SJCRH30 (cell line): ENCODE results near the gene RAB11B. TPM values are rescaled to one million over a fixed set of nuclear protein-coding genes. Genes with fewer than 3 reads are reported as not detected.

ENCODE experiments used
- DNase-seq, 2 experiments: peaks; one replicate each; pipeline ENCODE4 v3.0.0-alpha.2; 2015 to 2020
- H3K27ac ChIP-seq: fragments of 250-450 bp; sonication (Bioruptor Pico); 2 replicates; pipeline ENCODE4 v1.5.1; 2020; ENCODE audit warnings: mild to moderate bottlenecking, moderate library complexity
- H3K27me3 ChIP-seq: fragments of 250-450 bp; sonication (Bioruptor Pico); 2 replicates; pipeline ENCODE4 v1.5.1; 2020; ENCODE audit warnings: mild to moderate bottlenecking, moderate library complexity
- H3K36me3 ChIP-seq: fragments of 250-450 bp; sonication (Bioruptor Pico); 2 replicates; pipeline ENCODE4 v1.5.1; 2020; ENCODE audit warnings: mild to moderate bottlenecking, moderate library complexity
- H3K4me1 ChIP-seq: fragments of 250-450 bp; sonication (Bioruptor Pico); 2 replicates; pipeline ENCODE4 v1.5.1; 2020; ENCODE audit warnings: mild to moderate bottlenecking, moderate library complexity
- H3K4me3 ChIP-seq: fragments of 250-450 bp; sonication (Bioruptor Pico); 2 replicates; pipeline ENCODE4 v1.5.1; 2020; ENCODE audit warnings: mild to moderate bottlenecking, moderate library complexity
- H3K9me3 ChIP-seq: fragments of 250-450 bp; sonication (Bioruptor Pico); replicated peaks from 2 replicates; pipeline ENCODE4 v1.5.1; 2020; ENCODE audit warnings: mild to moderate bottlenecking, moderate library complexity
- total RNA-seq: library from RNA; depleted of rRNA; stranded (reverse); fragments of >200 nt; shearing (Covaris generic); gene quantifications from 2 replicates; pipeline ENCODE4 v1.2.3, GENCODE V29; 2014; rRNA removed

The RAB11B gene
- total RNA-seq, 1 experiment from 2014 or later, result 17.7 TPM

DNA sequence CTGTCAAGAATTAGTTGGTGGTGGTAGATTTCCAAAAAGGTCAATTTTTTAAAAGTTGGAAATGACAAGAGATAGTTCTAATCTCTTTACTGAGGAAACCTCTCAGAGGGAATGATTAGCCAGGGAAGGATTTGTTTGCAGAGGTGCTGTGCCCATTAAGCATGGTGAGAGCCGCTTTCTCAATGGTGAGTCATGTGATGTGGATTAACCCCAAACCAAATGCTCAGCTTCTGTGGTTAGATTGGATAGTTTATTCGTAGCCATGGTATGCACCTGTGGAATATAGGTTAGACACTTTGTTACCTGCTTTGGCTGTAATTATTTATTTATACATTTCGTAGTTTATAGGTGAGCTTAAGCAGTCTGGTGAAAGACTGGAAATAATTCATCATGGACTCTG lies 61.7 kb downstream of the RAB11B start:
- Histone ChIP-seq H3K36me3 (peaks cover 40% of the 10 kb centered on the region), H3K4me3 (no peak overlapping the region), H3K27me3 (no peaks in the 10 kb centered on the region), H3K27ac (no peak overlapping the region), H3K9me3 (no peaks in the 10 kb centered on the region), H3K4me1 (peaks cover 4% of the 10 kb centered on the region; the same call in 1 of the 2 replicates)
- DNase-seq, result peak in 1 of 2 experiments; percentile 34

GRCh38 chr19:8452446-8453123 lies 62.4 kb downstream of the RAB11B start:
- Histone ChIP-seq H3K4me3 (no peak overlapping the region), H3K27me3 (no peaks in the 10 kb centered on the region), H3K27ac (no peak overlapping the region), H3K36me3 (peaks cover 42% of the 10 kb centered on the region), H3K4me1 (peaks cover 4% of the 10 kb centered on the region; the same call in 1 of the 2 replicates), H3K9me3 (no peaks in the 10 kb centered on the region)
- no peak for DNase-seq

DNA sequence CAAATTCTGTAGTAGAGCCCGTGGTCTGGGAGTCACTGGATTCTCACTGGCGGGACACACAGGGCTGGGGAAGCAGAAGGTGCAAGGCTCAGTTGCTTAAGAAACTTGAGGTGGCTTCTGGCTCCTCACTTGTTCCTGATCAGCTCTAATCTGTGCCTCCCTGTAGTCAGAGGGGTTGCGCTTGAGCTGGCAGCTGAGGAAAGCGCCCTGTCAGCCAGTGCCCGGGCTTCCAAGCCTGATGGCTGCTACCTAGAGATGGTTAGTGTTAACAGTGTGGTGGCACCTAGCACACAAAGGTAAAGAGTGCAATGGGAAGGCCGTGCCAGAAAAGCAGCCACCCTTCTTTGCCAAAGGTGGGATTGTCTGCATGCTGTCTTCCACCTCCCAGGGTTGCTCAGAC lies 63.5 kb downstream of the RAB11B start:
- Histone ChIP-seq H3K27ac (no peak overlapping the region), H3K9me3 (no peaks in the 10 kb centered on the region), H3K4me3 (no peak overlapping the region), H3K27me3 (no peaks in the 10 kb centered on the region), H3K36me3 (peaks cover 42% of the 10 kb centered on the region), H3K4me1 (peaks cover 7% of the 10 kb centered on the region)
- no peak for DNase-seq

Other genes with a start within 250 kb of the RAB11B start
- 0.02 TPM in 1 of 2 replicates, not detected in the other for gene FBN3, start 240.8 kb upstream of the RAB11B start, total RNA-seq
- gene CERS4, start 181.0 kb upstream of the RAB11B start, total RNA-seq, result 9.3 and 9.9 TPM in 2 replicates
- 44.2 and 49.4 TPM in 2 replicates for gene CD320, start 82.0 kb upstream of the RAB11B start, total RNA-seq
- gene NDUFA7, start 69.0 kb upstream of the RAB11B start, total RNA-seq, result 25.6 and 40.7 TPM in 2 replicates
- gene RPS28, start 68.9 kb upstream of the RAB11B start, total RNA-seq, result 651 and 901 TPM in 2 replicates
- 0.04 TPM in 1 of 2 replicates, not detected in the other for gene KANK3, start 47.1 kb upstream of the RAB11B start, total RNA-seq
- 0.10 and 0.59 TPM in 2 replicates for gene ANGPTL4, start 26.2 kb upstream of the RAB11B start, total RNA-seq
- 0.55 and 2.8 TPM in 2 replicates for gene MARCHF2, start 22.9 kb downstream of the RAB11B start, total RNA-seq
- gene HNRNPM, start 54.6 kb downstream of the RAB11B start, total RNA-seq, result 191 and 195 TPM in 2 replicates
- not detected in 2 replicates for gene PRAM1, start 112.3 kb downstream of the RAB11B start, total RNA-seq
- 3.1 and 4.7 TPM in 2 replicates for gene ZNF414, start 123.8 kb downstream of the RAB11B start, total RNA-seq
- 0.04 TPM in 1 of 2 replicates, not detected in the other for gene MYO1F, start 187.1 kb downstream of the RAB11B start, total RNA-seq
- not detected in 2 replicates for gene ADAMTS10, start 220.4 kb downstream of the RAB11B start, total RNA-seq
- not detected in 2 replicates for gene NFILZ, start 240.3 kb downstream of the RAB11B start, total RNA-seq